HTR-8/SVneo (cell line): ENCODE data around the gene SMARCD2.
"Not testable (repeated sequence)": the region's sequence is repeated elsewhere in the genome, so short reads cannot be mapped to it uniquely, and the experiment has no call there.

Experiments
- DNase-seq: peaks from one replicate; pipeline ENCODE4 v3.0.0; 2011; ENCODE audit warnings: low spot score, mixed read lengths; ENCODE audit not compliant: insufficient read length
- FAIRE-seq: peaks from 2 replicates; lab custom pipeline; 2011; peaks lifted over from hg19 to GRCh38; lab: Jason Lieb, UNC

The SMARCD2 gene

GRCh38 chr17:63842540-63843386 lies at the start of gene SMARCD2:
Gene SMARCD2, minus strand, starts transcription at chr17:63842685. Its CDS starts 11 bp downstream, at chr17:63842674.
- DNase-seq = peak; percentile 99
- FAIRE-seq = peak; percentile 96

GRCh38 chr17:63889026-63889848 lies 46.8 kb upstream of the SMARCD2 start:
- not testable (repeated sequence) for DNase-seq, FAIRE-seq

GRCh38 chr17:63885119-63885518 lies 42.6 kb upstream of the SMARCD2 start:
- DNase-seq, FAIRE-seq: not testable (repeated sequence)

- not testable (repeated sequence) for DNase-seq, FAIRE-seq
Measured at GRCh38 chr17:63882626-63883126, 40.2 kb upstream of the SMARCD2 start.

GRCh38 chr17:63881935-63882601 lies 39.6 kb upstream of the SMARCD2 start, which contains the start of gene GH2:
Gene GH2, minus strand, starts transcription at chr17:63881944. Its CDS starts 143 bp downstream, at chr17:63881801.
- no peak for FAIRE-seq
- peak; percentile 88 for DNase-seq

- not testable (repeated sequence) for FAIRE-seq, DNase-seq
Measured at GRCh38 chr17:63881337-63881736, 38.9 kb upstream of the SMARCD2 start.

GRCh38 chr17:63880706-63881105 lies 38.2 kb upstream of the SMARCD2 start:
- FAIRE-seq (no peak), DNase-seq (no peak)

GRCh38 chr17:63878413-63878812 lies 35.9 kb upstream of the SMARCD2 start:
- not testable (repeated sequence) for DNase-seq, FAIRE-seq

GRCh38 chr17:63874693-63875092 lies 32.2 kb upstream of the SMARCD2 start:
- DNase-seq, FAIRE-seq: not testable (repeated sequence)

GRCh38 chr17:63874061-63874626 lies 31.7 kb upstream of the SMARCD2 start:
- not testable (repeated sequence) for DNase-seq, FAIRE-seq

- FAIRE-seq, DNase-seq: not testable (repeated sequence)
Measured at GRCh38 chr17:63873577-63873976, 31.1 kb upstream of the SMARCD2 start, which contains the start of gene CSH2. Gene CSH2, minus strand, starts transcription at chr17:63873677. Its CDS starts 63 bp downstream, at chr17:63873614.

GRCh38 chr17:63871646-63872365 lies 29.3 kb upstream of the SMARCD2 start:
- not testable (repeated sequence) for FAIRE-seq, DNase-seq

GRCh38 chr17:63870292-63870665 lies 27.8 kb upstream of the SMARCD2 start:
- not testable (repeated sequence) for DNase-seq, FAIRE-seq

- not testable (repeated sequence) for DNase-seq, FAIRE-seq
Measured at GRCh38 chr17:63869491-63870291, 27.2 kb upstream of the SMARCD2 start.

GRCh38 chr17:63866625-63867024 lies 24.1 kb upstream of the SMARCD2 start:
- not testable (repeated sequence) for DNase-seq

GRCh38 chr17:63859257-63859656 lies 16.8 kb upstream of the SMARCD2 start:
- no peak for FAIRE-seq

More at GRCh38 chr17:63866625-63867024, 24.1 kb upstream of the SMARCD2 start:
- not testable (repeated sequence) for FAIRE-seq

GRCh38 chr17:63856425-63856824 lies 13.9 kb upstream of the SMARCD2 start:
- FAIRE-seq, DNase-seq: not testable (repeated sequence)

More at GRCh38 chr17:63859257-63859656, 16.8 kb upstream of the SMARCD2 start:
- DNase-seq = no peak

- DNase-seq (no peak), FAIRE-seq (no peak)
Measured at GRCh38 chr17:63855185-63855584, 12.7 kb upstream of the SMARCD2 start.
